Osteocyte (in vitro differentiated cells): ENCODE measurements around the gene FHOD3. TPM values are rescaled to one million over a fixed set of nuclear protein-coding genes. Genes with fewer than 3 reads are reported as not detected.

ENCODE experiments used
- DNase-seq: peaks from one replicate; pipeline ENCODE4 v3.0.0; 2021; ENCODE audit warnings: mixed read lengths; ENCODE audit not compliant: unreplicated experiment; ENCODE audit errors: extremely low spot score
- H3K27ac Mint-ChIP-seq: one replicate; pipeline ENCODE4 v1.8.0; 2021; ENCODE audit warnings: mild to moderate bottlenecking, mixed read lengths; ENCODE audit not compliant: unreplicated experiment
- H3K27me3 Mint-ChIP-seq: one replicate; pipeline ENCODE4 v1.8.0; 2021; ENCODE audit warnings: mixed read lengths; ENCODE audit not compliant: unreplicated experiment
- H3K36me3 Mint-ChIP-seq: one replicate; pipeline ENCODE4 v1.8.0; 2021; ENCODE audit warnings: mixed read lengths; ENCODE audit not compliant: unreplicated experiment
- H3K4me1 Mint-ChIP-seq: one replicate; pipeline ENCODE4 v1.8.0; 2021; ENCODE audit warnings: mixed read lengths; ENCODE audit not compliant: unreplicated experiment
- H3K4me3 Mint-ChIP-seq: one replicate; pipeline ENCODE4 v1.8.0; 2021; ENCODE audit warnings: mild to moderate bottlenecking, moderate library complexity, mixed read lengths; ENCODE audit not compliant: unreplicated experiment
- H3K9me3 Mint-ChIP-seq: one replicate; pipeline ENCODE4 v1.8.0; 2021; ENCODE audit warnings: mixed read lengths; ENCODE audit not compliant: unreplicated experiment
- total RNA-seq: library from RNA; stranded (reverse); gene quantifications from 2 replicates; pipeline ENCODE4 v1.2.1, GENCODE V29; 2021
- TF ChIP-seq, protein P1 (sequence below): fragments of 200-600 bp; sonication (generic); IDR thresholded peaks from 2 replicates; pipeline ENCODE4 v1.5.0; 2021; ENCODE audit warnings: antibody characterized with exemption, mild to moderate bottlenecking, moderate library complexity

The FHOD3 gene
- total RNA-seq, 1 donor from 2014 or later, result 1.2 TPM

DNA sequence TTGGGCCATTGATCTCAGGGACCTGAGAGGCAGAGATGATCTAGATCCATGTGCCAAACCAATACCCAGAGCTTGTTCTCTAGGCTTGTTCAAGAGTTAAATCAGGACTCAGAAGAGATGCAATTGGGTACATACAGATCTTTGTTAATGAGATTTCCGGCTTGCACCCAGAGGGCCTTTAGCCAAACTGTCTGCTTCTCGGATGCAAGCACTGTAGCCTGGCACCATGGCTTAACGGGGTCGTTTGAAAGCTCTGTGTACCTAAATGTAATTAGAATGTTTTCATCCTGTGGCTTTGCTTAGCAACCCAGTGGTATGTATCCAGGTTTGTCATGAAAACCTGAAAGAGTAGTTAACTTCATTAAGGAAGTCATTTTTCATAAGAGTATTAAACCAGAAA lies 437.1 kb downstream of the FHOD3 start:
- DNase-seq, result no peak
- no peaks in the 10 kb centered on the region for H3K27me3 Mint-ChIP-seq
- H3K4me1 Mint-ChIP-seq, result no peaks in the 10 kb centered on the region
- TF ChIP-seq, protein P1, sequence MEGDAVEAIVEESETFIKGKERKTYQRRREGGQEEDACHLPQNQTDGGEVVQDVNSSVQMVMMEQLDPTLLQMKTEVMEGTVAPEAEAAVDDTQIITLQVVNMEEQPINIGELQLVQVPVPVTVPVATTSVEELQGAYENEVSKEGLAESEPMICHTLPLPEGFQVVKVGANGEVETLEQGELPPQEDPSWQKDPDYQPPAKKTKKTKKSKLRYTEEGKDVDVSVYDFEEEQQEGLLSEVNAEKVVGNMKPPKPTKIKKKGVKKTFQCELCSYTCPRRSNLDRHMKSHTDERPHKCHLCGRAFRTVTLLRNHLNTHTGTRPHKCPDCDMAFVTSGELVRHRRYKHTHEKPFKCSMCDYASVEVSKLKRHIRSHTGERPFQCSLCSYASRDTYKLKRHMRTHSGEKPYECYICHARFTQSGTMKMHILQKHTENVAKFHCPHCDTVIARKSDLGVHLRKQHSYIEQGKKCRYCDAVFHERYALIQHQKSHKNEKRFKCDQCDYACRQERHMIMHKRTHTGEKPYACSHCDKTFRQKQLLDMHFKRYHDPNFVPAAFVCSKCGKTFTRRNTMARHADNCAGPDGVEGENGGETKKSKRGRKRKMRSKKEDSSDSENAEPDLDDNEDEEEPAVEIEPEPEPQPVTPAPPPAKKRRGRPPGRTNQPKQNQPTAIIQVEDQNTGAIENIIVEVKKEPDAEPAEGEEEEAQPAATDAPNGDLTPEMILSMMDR, result no peak
- no peak overlapping the region for H3K4me3 Mint-ChIP-seq
- no peaks in the 10 kb centered on the region for H3K36me3 Mint-ChIP-seq
- no peaks in the 10 kb centered on the region for H3K9me3 Mint-ChIP-seq
- H3K27ac Mint-ChIP-seq, result no peak overlapping the region

DNA sequence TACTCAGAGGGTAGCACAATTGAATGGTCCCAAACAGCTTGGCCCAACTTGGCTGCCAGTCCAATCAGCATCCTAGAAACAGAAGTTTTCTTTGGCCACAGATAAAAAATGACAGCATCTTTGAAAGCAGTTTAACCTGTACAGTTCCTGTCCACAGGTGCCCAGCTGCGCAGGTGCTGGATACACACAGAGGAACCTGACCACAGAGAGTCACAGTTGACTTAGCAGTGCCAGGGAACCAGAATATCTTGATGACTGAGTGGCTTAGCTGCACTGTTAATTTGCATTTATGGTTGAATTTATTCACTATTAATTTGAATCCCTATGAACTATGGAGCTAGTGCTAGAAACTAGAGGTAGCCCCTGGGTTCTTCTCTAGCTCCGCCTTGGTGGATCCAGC lies 437.6 kb downstream of the FHOD3 start:
- Mint-ChIP-seq H3K9me3 (no peaks in the 10 kb centered on the region), H3K36me3 (no peaks in the 10 kb centered on the region), H3K27ac (no peak overlapping the region), H3K4me3 (no peak overlapping the region), H3K4me1 (no peaks in the 10 kb centered on the region), H3K27me3 (no peaks in the 10 kb centered on the region)
- DNase-seq, result no peak
- TF ChIP-seq, protein P1, result no peak

DNA sequence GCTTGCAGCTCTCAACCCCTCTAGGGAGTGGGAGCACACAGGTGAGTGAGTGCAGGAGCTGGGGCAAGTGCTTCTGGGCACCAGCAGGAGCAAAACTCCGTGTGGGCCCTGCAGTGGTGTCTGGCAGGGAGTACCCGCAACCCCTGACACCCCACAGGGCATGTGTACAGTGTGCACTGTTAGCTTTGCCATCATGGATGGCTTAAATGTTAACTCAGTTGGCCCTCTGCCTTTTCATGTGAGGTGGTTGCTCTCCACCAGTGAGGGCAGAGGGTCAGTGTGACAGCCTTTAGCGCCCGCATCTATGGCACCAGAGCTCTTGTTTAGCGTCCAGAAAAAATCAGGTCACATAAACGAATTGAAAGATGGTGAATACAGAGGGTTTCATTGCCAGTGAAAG lies 438.6 kb downstream of the FHOD3 start:
- Mint-ChIP-seq H3K36me3 (no peaks in the 10 kb centered on the region), H3K27ac (no peak overlapping the region), H3K4me1 (no peaks in the 10 kb centered on the region), H3K9me3 (no peaks in the 10 kb centered on the region), H3K4me3 (no peak overlapping the region), H3K27me3 (peaks cover 3% of the 10 kb centered on the region)
- no peak for DNase-seq
- TF ChIP-seq, protein P1, result no peak

DNA sequence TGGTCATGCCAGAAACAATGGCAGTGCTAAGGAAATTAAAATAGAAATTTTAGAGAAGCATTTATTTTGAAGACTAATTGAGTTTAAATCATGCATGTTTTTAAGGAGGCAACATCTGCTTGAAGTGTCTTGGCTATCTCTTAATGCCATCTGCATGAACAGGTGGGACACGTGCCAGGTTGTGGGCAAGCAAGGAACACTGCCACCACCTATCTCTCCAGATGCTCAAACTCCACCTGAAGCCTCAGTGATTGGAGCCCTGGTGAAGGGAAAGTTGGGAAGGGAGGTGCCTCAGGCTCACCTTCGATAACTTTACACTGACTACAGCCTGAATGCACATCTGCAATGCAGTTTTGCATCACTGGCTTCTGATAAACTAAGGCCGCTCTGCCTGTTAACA lies 439.8 kb downstream of the FHOD3 start:
- Mint-ChIP-seq H3K36me3 (no peaks in the 10 kb centered on the region), H3K27me3 (peaks cover 6% of the 10 kb centered on the region), H3K9me3 (no peaks in the 10 kb centered on the region), H3K4me3 (no peak overlapping the region), H3K27ac (no peak overlapping the region), H3K4me1 (no peaks in the 10 kb centered on the region)
- DNase-seq, result no peak
- TF ChIP-seq, protein P1, result no peak

DNA sequence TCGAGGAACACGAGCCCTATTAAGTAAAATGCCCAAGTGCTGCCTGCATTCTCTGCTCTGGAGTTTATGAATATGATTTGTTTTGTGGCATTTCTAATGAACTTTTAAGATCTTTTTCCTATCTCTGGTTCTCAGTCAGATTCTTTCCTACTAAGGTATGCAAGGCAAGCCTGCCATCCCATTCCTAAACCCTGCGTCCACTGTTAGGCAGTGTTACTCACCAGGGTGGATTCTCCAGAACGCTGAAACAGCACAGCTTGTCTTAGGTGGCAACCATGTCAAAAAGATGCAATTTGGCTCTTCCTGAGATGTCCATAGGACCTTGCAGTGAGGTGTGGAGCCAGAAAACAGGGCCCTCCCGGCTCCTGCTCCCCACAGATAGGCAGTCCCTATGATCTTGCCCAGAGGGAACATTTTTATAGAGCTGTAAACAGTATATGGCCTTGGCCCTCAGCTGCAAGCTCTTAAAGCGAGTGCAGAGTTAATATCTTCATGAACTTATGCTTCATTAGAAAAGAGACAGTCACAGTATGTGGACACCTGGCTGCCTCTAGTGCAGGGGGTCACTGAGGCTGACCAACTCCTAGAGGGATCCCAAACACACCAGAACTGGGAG lies 446.9 kb downstream of the FHOD3 start:
- no peak overlapping the region for H3K4me3 Mint-ChIP-seq
- no peak overlapping the region for H3K27ac Mint-ChIP-seq
- peaks cover 16% of the 10 kb centered on the region for H3K27me3 Mint-ChIP-seq
- no peaks in the 10 kb centered on the region for H3K9me3 Mint-ChIP-seq
- H3K4me1 Mint-ChIP-seq, result no peaks in the 10 kb centered on the region
- no peaks in the 10 kb centered on the region for H3K36me3 Mint-ChIP-seq
- no peak for DNase-seq
- TF ChIP-seq, protein P1, result no peak
